NCI-H82 treated with DMSO at 0.1 percent for 48 hours (cell line): ENCODE results near the gene PLBD2.

Experiments
- DNase-seq: peaks from one replicate; lab custom pipeline; 2025; ENCODE audit not compliant: unreplicated experiment; lab: John Stamatoyannopoulos, UW

PLBD2 gene

GRCh38 chr12:113439606-113440030 is 81.2 kb downstream of the PLBD2 start:
- DNase-seq = peak; percentile 3

DNA sequence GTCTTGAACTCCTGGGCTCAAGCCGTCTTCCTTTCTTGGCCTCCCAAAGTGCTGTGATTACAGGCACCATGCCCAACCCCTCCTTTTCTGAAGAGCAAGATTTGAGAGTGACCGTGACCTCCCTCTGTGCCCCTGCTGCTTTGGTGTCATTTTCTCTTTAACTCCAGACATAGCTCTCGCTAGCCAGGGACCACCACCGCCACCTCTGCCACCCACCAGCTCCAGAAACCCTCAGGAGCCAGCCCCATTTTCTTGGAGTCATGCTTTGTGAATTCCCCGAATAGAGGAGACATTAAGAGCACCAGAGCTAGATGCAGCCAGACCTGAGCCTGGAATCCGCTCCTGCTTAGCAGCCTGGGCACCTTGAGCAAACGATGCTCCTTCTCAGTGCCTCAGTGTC is 81.9 kb downstream of the PLBD2 start:
- no peak for DNase-seq
